HG03139 (cell line): ENCODE results near the gene SRPRA.
"Not testable (repeated sequence)": the region's sequence is repeated elsewhere in the genome, so short reads cannot be mapped to it uniquely, and the experiment has no call there.

ENCODE experiments used
- ATAC-seq: cut with Tn5 transposase; IDR thresholded peaks from one replicate; pipeline ENCODE4 v1.9.1; 2021; ENCODE audit not compliant: unreplicated experiment

Gene SRPRA

GRCh38 chr11:126268708-126269579 lies at the start of gene SRPRA, which contains the start of gene FOXRED1:
Gene SRPRA, minus strand, starts transcription at chr11:126268895. Its CDS starts 91 bp downstream, at chr11:126268804.
Gene FOXRED1, plus strand, starts transcription at chr11:126269154. Its CDS starts 53 bp downstream, at chr11:126269207.
- peak; percentile 100 for ATAC-seq

- peak; percentile 42 for ATAC-seq
Observed at GRCh38 chr11:126317756-126318573, 49.3 kb upstream of the SRPRA start.

GRCh38 chr11:126317432-126317755 lies 48.7 kb upstream of the SRPRA start:
- no peak for ATAC-seq

DNA sequence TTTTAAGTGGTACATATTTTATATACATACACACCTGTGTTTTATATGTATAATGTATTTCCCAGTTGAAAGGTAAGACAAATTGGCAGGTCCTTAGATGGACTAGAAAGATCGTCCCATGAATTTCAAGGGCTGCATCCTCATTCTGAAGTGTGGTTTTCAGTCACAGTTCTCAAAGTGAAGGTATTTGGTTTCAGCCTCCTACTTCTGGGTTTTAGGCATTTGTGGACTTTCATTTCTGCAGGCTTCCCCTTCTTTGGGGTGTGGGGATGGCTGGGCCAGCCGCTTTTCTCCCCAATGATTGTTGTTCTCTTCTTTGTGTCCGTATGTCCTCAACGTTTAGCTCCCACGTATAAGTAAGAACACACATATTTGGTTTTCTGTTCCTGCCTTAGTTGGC lies 45.1 kb upstream of the SRPRA start:
- no peak for ATAC-seq

GRCh38 chr11:126312961-126313360 lies 44.3 kb upstream of the SRPRA start:
- no peak for ATAC-seq

- peak; percentile 59 for ATAC-seq
Observed at GRCh38 chr11:126311401-126312291, 43.0 kb upstream of the SRPRA start.

GRCh38 chr11:126310992-126311310 lies 42.3 kb upstream of the SRPRA start:
- ATAC-seq: no peak

DNA sequence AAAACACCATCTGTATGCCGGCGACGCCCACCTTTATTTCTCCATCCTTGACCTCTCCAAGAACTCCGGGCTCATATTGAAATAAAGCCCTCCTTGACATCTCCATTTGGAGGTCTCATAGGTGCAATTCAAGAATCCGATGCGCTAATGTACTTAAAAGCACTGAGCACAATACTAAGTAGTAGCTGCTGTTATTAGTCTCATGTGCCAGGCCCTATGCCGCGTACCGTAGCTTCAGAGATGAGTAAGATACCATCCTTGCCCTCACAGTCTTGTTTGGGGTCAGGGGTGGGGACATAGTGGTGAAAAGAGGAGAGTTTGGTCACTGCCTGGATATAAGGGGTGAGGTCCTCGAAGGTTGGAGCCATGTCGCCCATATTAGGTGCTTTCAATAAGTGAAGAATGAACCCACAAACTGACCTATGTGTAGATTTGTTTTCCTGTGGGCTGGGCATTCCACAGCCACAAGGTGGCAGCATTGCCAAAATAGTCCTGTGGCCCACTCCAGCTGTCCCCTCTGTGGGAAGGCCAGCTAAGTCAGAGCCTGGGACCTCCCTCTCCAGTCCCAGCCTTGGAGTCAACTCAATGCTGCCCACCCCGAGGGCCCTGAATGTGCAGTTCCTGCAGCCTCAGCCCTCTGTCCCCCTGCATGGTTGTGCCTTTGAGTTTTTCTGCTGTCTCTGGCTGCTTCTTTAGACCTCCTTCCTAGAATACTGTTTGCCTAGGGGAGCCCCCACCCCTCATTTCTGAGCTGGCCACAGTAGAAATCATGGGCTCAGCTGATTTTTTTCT lies 41.7 kb upstream of the SRPRA start:
- no peak for ATAC-seq

GRCh38 chr11:126308771-126309170 lies 40.1 kb upstream of the SRPRA start:
- not testable (repeated sequence) for ATAC-seq

DNA sequence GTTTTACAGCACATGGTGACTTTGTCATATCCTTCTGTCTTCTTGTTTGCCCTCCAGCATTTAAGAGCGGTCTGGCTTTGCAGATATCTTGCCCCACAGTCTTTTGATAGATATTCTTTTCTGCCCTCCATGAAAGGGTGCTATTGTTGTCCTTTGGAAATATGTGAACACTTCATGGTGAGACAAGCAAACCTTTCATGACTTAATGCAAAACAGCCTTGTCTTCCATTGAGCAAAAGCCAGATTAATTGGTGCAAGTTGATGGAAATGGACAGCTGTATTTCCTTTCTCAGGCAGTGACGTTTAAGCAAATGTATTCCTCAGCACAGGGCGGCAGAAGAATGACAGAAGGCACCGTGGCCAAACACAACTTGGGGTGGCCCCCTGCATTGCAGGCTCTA lies 39.6 kb upstream of the SRPRA start:
- ATAC-seq: no peak

DNA sequence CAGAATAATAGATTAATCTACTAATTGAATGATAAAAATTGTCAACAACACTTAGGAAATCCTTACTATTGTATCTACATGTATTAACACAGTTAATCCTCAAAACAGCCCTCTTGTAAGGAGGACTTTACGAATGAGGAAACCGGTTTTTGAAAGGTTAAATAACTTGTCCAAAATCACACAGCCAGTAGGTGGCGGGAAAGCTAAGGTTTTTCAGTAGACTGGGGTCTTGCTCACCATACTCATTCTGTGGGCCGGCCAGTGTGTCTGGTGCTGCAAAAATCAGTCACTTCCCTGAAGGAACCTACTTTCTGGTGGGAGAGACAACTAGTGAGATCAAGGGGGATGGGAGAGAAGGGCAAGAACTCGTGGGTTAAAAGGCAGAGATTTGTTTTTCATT lies 39.0 kb upstream of the SRPRA start:
- ATAC-seq: no peak

GRCh38 chr11:126305699-126306098 lies 37.0 kb upstream of the SRPRA start:
- peak; percentile 45 for ATAC-seq

GRCh38 chr11:126304457-126305075 lies 35.9 kb upstream of the SRPRA start:
- no peak for ATAC-seq

DNA sequence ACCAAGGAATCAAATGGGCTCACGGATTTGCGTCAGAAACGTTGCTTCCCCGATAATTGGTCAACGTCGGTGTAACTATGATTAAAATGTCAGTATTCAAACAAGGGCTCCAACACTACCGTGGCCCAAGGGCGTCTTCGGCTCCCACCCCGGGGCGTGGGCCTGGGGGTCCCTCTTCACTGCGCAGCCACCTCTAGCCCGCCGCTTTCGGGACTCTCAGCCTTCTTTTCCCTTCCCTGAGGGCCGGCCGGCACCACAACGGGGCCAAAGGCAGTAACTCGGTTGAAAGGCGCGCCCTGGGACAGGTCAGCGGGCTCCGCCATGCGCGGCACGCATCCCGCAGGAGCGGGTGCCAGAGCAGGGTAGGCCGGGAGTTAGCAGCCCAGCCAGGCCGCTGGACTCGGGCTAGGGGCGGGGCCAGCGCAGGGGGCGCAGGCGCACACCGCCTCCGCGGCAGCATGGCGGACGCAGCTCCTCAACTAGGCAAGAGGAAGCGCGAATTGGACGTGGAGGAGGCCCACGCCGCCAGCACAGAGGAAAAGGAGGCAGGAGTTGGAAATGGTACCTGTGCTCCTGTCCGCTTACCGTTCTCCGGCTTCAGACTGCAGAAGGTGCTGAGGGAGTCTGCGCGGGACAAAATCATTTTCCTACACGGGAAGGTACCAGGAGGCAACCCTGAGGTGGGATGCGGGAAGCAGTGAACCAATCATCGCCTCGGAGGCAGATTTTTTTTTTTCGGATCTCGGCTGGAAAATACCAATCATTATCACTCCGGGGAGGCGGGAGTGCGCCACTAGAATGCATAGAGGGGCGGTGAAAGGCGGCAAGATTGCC lies 35.1 kb upstream of the SRPRA start, which contains the start of gene DCPS:
Gene DCPS (plus strand): TSS at position 438 of the 834 bp plus-strand sequence. CDS start 21 bp downstream, at position 459.
- ATAC-seq: peak; percentile 91

GRCh38 chr11:126297004-126297403 lies 28.3 kb upstream of the SRPRA start:
- ATAC-seq: no peak

DNA sequence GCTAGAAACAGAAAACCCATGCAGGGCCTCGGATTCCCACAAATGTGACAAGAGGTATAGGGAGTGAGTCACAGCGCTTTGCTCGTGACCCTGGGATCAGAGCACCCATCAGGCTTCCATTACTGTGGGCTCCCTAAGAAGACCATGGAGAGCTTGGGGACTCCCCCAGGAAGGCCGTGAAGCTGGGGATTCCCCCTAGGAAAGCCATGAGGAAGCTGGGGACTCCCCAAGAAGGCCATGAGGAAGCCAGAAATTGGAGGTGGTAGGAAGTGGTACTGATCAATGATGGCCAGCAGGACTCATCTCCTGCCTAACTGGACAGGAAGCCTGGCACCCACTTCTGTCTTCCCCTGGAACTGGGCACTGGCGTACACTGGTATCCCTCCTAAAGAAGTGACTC lies 25.0 kb upstream of the SRPRA start:
- ATAC-seq: no peak

DNA sequence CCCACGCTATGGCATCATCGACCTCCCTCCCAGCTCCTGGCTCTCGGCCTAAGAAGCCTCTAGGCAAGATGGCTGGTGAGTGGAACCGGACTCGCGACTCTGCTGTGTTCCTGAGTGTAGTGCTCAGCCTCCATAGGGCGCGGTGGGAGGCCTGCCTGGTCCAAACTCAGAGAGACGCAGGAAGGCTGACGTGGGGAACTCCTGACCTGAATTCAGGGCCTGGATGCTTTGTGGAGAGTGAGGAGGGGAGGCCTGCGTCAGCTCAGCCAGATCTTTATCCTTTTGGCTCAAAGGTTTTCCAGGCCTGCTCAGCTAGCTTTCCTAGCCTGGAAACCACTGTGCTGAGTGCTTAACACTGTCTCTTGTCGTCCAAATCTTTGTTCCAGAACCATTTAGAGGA lies 22.2 kb upstream of the SRPRA start:
- no peak for ATAC-seq

DNA sequence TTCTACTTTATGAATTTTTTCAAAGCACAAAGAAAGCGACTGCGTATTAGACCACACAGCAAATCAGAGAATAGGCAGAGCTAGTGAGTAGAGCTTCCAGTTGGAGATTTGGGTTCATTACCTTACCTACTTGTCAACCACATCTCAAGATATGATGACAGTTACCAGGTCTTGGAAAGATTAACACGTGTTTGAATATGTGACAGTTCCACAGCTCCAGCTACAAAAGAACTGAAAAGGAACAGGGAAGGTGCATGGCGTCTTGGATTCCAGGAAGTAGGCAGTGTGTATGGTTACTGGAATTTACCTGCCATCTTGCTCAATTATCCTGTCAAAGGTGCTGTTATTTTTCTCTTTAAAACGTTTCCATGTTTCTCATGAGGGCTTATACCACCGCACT lies 19.5 kb upstream of the SRPRA start:
- ATAC-seq: no peak

DNA sequence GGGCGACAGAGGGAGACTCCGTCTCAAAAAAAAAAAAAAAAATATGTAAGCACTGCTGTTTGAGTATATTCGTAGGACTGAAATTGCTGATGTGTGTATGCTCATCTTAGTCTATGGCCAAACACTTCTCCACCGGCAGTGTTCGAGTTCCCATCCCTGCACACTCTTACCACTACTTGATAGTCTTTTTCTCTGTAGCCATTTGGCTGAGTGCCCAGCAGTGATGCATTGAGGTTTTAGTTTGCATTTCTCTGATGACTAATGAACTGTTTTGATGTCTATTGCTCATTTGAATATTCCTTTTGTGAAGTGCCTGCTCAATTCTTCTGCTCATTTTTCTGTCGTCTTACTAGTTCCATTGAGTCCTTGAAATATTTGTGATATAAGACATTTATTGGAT lies 16.1 kb upstream of the SRPRA start:
- ATAC-seq: peak; percentile 49
